WI38 (cell line): ENCODE results near the gene NEURL1B.

Experiments
- H3K4me3 ChIP-seq: 2 replicates; pipeline ENCODE4 v1.5.1; 2011; ENCODE audit warnings: low read depth, mild to moderate bottlenecking, control low read depth, low read length
- TF ChIP-seq, protein P1 (sequence below): IDR thresholded peaks from 2 replicates; pipeline ENCODE4 v1.5.1; 2012; ENCODE audit warnings: low read depth, mild to moderate bottlenecking, control low read depth, low read length

NEURL1B gene

DNA sequence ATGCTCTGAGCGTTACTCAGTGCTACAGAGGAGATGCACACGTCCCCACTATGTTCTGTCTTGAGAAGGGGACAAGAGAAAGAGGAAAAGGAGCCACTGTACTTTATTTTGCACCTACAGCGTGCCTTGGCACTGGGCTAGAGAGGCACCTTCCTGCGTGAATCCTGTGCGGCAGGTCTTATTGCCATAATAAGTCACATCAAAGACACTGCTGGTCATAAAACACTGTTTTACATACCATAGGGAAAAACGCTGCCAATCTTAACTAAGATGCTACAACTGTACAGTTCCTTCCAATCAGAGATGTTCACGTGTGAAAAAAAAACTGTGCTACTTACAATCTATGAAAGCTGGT lies 48.1 kb downstream of the NEURL1B start:
- no peak overlapping the region for H3K4me3 ChIP-seq
- TF ChIP-seq, protein P1, sequence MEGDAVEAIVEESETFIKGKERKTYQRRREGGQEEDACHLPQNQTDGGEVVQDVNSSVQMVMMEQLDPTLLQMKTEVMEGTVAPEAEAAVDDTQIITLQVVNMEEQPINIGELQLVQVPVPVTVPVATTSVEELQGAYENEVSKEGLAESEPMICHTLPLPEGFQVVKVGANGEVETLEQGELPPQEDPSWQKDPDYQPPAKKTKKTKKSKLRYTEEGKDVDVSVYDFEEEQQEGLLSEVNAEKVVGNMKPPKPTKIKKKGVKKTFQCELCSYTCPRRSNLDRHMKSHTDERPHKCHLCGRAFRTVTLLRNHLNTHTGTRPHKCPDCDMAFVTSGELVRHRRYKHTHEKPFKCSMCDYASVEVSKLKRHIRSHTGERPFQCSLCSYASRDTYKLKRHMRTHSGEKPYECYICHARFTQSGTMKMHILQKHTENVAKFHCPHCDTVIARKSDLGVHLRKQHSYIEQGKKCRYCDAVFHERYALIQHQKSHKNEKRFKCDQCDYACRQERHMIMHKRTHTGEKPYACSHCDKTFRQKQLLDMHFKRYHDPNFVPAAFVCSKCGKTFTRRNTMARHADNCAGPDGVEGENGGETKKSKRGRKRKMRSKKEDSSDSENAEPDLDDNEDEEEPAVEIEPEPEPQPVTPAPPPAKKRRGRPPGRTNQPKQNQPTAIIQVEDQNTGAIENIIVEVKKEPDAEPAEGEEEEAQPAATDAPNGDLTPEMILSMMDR = no peak

- no peak overlapping the region for H3K4me3 ChIP-seq
- TF ChIP-seq, protein P1 = no peak
These were observed 48.7 kb downstream of the NEURL1B start for GRCh38 chr5:172689801-172690200.

- H3K4me3 ChIP-seq = no peak overlapping the region
- TF ChIP-seq, protein P1 = no peak
These were observed 49.4 kb downstream of the NEURL1B start for GRCh38 chr5:172690258-172691075.

GRCh38 chr5:172691886-172692285 lies 50.8 kb downstream of the NEURL1B start:
- TF ChIP-seq, protein P1 = no peak
- H3K4me3 ChIP-seq = no peak overlapping the region

DNA sequence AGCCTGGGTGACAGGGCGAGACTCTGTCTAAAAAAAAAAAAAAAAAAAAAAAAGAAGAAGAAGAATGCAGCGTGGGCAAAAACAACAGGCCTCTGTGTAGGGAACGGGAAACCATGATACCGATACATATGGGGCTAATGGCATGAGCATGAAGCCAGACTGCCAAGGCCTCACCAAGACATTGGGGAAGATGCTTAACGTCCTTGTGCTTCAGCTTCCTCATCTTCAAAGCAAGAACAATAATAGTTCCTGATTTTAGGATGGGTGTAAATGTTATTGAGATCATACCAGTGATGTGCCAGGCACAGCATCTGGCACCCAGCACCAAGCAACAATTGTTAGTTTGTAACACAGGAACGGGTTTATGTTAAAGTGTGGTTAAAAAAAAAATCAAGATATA lies 51.4 kb downstream of the NEURL1B start:
- no peak overlapping the region for H3K4me3 ChIP-seq

DNA sequence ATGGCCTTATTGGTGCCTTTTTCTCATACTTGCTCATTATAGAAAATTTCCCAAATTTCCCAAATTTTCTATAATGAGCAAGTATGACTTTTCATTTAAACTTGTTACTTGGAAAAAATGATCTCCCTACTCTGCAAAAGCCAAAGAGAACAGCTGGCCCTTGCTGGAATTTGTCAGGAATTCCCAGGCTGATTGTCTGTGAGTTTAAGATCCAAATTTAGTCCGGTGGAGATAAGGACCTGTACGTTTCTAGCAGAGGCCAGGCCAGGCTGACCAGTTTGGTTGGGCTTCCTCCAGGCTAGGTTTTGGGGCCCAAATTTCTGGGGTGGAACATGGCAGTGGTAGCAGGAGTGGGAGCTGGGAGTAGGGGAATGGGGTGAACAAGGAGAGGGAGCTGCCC lies 51.9 kb downstream of the NEURL1B start:
- H3K4me3 ChIP-seq = no peak overlapping the region
- TF ChIP-seq, protein P1 = no peak

More for the DNA sequence above, 51.4 kb downstream of the NEURL1B start:
- TF ChIP-seq, protein P1 = no peak

DNA sequence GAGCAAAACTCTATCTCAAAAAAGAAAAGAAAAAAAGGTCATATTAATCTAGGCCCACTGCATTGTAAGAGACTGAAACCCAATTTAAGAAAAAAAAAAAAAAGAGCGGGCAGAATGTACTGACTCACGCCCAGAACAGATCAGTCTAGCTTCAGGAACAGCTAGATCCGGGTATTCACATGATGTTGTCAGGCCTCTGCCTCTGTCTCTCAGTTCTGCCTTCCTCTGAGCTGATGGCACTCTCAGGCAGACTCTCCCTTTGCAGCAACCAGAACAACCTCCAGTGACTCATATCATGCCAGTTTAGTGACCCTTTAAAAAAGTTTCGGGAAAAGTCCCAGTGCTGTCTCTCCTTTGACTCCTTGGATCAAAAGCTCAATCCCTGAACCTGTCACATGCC lies 53.0 kb downstream of the NEURL1B start:
- TF ChIP-seq, protein P1 = no peak
- no peak overlapping the region for H3K4me3 ChIP-seq
